HG02623 (cell line): ENCODE data around the gene SMPD1.
A peak's percentile ranks its signal among the peaks of the same experiment; 100 is the strongest.

ENCODE experiments used
- ATAC-seq: cut with Tn5 transposase; IDR thresholded peaks from one replicate; pipeline ENCODE4 v1.9.1; 2021; ENCODE audit warnings: moderate library complexity; ENCODE audit not compliant: unreplicated experiment

SMPD1 gene

DNA sequence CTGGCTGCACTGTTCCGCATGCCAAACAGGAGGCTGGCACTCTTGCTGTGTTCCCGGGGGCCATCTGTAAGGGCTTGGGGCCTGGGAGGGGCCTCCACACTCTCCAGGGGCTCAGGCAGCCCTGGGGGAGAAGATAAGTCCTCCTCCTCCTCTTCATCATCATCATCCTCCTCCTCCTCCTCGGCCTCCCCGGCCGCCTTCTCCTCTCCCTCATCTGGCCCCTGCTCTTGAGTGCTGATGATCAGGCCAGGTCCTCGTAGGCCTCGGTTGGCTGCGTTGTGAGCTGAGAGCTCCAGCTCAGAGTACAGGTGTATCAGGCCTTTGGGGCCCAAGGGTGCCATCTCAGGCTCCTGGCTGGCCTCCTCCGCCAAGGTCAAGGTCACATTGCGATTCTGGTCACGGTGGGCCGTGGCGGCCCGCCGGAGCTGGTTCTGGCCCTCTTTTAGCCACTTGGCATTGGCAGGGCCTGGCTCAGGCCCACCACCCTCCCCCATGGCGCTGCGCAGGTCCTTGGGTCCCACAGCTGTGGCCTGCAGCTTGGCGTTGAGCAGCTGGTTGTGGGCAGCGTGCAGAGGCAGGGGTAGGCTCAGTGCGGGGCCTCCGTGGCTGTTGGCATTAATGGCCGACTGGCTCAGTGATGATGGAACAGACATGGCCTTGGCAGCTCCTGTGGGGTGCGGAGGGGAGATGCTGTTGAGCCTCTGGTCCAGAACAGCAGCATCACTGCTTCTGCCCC lies 20.6 kb downstream of the SMPD1 start:
- no peak for ATAC-seq

DNA sequence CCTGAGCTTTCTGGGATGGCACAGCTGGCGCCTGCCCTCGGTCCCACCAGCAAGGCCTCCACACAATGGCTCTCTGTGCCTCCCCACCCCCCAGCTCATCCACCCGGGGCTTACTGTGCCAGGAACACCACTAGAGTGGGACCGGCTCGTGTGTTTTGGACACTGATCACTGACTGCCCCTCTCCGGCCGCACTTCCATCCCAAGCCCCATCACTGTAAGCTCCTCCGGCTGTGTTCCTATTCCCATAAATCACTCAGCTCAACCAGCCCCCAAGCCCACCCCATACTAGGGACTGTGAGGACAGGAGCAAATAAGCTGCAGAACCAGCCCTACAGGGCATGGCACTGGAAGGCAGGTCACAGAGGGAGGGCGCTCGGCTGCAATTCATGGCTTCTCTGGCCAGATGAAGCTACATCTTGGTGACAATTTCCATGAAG lies 21.3 kb downstream of the SMPD1 start:
- ATAC-seq: no peak

DNA sequence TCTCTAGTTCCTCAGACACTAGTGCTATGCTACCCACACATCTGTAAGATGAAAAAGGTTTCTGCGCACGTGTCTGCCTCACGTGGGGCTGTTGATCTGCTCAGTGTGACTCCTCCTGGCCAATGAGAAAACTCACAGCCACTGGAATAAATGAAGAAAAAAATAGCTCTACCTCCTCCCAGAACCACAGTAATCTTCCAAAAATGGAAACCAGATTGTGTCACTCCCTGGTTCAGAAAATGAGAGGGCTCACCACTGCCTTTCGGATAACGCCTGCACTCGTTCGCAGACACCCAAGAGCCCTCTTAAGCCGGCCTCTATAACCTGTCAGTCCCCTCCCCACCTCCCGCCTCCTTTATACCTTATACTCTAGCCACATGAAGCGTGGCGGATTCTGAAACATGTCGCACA lies 23.5 kb downstream of the SMPD1 start:
- no peak for ATAC-seq

DNA sequence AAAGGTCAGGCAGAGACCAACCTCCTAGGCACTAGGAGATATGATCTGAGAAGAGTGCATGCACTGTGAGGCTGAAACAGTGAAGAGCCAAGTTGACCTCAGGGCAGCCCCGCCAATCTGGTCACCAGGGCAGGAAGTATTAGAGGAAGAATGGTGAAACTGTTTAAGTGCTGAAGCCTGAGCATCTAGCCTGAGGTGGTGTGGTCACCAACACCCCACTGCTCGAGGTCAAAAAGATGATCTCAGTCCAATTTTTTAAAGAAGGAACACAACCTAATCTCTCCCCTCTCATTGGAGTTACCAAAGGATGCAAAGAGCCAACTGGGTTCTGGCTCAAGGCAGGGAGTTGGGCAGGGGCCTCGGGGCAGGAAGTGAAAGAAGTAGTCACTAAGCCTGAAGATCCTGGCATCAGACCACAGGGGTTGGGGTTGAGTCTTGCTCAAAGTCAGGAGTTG lies 24.6 kb downstream of the SMPD1 start:
- no peak for ATAC-seq

DNA sequence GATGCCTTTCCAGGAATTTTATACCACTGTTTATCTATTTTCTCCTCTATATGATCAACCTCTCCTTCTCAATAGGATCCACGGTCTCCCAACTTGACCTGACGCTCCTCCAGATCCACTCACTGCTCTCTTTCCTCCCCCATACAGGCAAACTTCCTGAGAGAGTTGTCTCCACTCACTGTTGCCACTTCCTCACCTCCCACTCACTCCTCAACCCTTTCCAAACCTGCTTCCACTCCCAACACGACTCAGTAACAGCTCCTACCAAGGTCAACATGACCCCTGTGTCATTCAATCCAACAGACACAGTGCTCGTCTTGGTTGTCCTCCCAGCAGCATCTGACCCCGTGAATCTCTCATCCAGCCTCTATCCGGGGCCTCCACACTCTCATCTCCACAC lies 25.5 kb downstream of the SMPD1 start:
- no peak for ATAC-seq

DNA sequence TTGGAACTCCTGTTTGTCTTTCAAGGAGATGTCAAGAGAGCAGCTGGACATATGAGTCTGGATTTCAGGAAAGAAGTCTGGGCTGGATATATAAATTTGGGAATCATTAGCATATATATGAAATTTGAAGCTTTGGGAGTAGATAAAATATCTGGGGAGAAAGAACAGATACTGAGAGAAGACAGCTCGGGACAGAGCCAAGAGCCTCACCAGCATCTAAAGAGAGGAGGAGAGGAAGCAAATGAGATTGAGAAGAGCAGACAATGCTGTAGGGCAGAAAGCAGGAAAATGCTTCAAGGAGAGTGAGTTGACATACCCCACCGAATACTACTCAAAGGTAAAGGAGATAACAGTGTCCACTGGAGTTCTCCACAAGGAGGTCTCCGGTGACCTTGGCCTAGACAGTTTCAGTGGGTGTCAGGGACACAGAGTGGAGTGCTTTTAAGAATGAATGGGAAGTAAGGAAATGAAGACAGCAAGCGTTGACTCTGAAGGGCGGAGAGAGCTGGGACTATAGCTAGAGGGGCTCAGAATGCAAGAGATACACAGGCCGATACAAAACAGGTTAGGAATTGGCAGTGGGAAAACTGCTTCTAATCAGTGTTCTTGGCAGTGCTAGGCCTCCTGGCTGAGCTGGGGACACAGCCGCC lies 27.8 kb downstream of the SMPD1 start:
- no peak for ATAC-seq

DNA sequence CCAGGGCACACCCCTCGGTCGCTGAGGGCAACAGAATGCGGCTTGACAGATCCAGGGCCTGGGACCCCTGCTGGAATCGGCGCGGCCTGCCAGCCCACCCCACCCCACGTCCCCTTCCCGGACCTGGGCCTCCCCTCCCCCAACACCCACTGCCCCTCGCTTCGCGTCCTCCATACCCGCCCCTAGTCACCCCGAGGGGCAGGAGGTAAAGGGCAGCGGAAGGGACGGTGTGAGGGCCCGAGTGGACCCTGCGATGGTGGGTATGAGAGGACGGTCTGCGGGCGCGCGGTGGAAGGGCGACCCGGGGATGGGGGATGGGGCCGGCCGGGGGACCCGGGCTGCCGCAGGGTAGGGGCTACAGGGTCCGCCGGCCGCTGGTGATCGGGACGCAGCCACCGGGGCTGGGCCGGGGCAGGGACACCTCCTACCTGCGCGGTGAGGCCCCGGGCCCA lies 28.3 kb downstream of the SMPD1 start:
- ATAC-seq: no peak

DNA sequence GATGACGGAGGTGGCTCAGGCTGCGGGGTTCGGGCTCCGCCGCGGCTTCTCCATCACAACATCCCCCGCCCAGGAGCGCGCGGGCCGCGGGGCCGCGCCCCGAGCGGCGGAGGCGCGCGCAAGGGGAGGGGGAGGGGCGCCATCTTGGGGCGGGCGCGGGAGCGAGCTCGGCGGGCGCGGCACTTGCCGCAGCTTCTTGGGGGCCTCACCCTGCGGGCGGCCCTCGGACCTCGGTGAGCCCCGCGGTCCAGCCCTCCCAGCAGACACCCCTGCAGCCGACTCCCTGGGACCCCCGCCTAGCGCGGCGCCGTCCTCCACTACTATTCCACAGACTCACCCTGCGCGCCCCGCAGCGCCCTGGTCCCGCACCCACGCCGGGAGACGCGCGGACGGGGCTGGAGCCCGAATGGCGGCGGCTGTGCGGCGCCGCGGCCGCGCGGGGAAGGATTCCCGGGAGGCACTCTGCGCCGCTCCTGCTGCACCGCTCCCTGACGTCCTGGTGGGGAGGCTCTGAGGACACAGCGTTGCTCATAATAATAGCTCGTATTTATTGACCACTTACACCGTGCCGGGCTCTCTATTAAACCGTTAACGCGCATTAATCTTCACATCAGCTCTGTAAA lies 28.8 kb downstream of the SMPD1 start, which contains the start of gene APBB1:
Gene APBB1 (minus strand): TSS at position 86 of the 623 bp plus-strand sequence. CDS start 7,747 bp downstream, outside the sequence.
- ATAC-seq: no peak

DNA sequence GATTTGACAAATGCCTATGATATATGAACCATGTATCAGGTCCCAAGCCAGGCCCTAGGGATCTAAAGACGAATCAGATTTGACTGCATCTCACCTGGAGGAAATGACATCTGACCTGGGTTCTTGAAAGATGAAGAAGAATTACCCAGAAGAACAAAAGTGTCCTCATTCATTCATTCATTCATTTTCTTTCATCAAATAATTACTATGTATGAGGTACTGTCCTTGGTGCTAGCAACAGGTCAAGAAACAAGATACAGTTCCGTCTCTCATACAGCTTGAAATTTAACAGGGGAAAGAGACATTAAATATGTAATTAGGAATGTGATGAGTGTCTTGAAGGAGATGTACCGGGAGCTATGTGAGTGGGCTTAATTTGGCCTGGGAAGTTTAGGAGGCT lies 30.4 kb downstream of the SMPD1 start:
- ATAC-seq: no peak

DNA sequence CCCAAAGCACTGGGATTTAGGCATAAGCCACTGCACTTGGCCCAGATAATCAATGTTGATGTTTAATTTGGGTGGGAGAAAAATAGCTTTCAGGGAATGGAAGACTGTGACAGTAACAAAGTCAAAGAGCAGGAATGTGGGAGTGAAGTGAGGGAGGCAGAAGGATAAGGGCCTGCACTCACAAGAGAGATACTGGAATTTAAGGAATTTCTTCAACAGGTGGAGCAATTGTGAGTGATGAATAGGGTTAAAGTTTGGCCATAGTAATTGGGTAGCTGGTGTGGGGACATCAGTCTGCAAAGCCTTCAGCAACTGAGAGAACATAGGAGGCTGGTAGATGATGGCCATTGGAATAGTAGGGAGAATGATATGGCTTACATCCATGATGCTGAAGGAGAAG lies 37.2 kb downstream of the SMPD1 start:
- ATAC-seq: no peak

DNA sequence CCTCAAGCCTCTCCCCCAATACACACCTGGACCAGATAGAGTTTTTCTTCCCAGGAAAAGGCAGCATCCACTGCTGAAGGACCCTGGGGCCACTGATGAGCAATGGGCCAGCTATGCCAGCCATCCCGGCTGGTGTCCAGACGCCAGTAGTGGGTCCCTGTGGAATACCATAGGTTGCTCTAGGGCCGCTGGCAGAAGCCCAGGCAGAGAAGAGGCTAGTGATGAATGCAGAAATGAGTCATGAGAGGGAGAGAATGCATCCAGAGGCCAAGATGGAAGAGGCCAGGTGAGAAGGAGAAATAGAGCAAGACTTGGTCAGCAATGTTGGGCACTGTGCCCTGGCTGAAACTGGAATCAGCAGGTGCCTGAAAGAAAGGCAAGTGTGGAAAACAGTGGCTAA lies 41.6 kb downstream of the SMPD1 start:
- ATAC-seq: no peak

DNA sequence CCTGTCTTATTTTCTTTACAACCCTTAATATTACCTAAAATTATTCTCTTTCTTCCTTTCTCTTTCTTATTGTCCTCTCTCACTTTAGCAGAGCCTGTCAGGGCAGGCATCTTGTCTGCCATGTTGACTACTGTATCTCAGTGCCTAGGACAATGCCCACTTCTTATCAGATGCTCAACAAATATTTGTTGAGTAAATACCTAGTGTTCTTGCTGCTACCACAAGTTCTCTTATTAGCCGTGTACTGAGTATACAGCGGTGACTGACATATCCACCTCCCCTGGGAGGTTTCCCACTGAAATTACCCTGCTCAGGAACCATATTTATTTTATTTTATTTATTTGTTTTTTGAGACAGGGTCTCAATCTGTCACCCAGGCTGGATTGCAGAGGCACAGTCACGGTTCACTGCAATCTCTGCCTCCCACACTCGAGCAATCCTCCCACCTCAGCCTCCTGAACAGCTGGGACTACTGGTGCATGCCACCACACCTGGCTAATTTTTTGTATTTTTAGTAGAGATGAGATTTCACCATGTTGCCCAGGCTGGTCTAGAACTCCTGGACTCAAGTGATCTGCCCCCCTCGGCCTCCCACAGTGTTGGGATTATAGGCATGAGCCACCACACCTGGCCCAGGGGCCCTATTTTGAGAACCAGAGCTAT lies 43.9 kb downstream of the SMPD1 start:
- peak; percentile 51 for ATAC-seq

DNA sequence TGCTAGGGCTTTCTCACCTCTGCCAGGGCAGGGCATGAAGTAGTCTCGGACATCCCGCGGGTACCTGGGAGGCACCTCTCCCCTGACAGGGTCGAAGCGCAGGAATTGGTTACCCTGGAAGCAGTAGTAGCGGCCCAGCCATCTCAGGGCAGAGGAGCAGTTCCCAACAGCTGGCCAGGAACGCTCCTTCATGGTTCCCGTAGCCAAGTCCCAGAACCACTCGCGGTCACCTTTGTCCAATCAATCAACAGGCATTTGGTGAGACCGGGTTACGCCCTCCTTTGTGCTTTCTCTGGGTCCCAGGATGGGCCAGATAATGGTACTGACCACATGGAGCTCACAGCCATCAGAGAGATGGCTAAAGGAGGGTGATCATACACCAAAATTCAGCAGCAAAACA lies 47.1 kb downstream of the SMPD1 start:
- ATAC-seq: no peak

DNA sequence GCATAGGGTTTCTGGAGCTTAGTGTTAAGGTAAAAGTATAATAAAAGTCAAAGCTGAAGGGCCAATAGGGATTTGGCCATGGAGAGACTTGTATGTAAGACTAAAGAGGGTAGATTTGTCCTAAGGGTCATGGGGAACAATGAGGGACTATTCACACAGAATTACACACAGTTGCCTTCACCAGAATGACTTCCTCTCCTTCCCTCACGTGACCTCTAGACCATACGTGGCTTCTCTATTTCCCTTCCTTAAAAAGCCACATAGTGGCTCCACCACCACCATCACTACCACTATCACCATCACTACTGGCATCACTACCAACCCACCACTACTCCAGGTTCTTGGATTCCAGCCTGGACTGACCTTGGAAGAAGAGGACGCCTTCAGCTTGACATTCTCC lies 47.7 kb downstream of the SMPD1 start:
- ATAC-seq: no peak

DNA sequence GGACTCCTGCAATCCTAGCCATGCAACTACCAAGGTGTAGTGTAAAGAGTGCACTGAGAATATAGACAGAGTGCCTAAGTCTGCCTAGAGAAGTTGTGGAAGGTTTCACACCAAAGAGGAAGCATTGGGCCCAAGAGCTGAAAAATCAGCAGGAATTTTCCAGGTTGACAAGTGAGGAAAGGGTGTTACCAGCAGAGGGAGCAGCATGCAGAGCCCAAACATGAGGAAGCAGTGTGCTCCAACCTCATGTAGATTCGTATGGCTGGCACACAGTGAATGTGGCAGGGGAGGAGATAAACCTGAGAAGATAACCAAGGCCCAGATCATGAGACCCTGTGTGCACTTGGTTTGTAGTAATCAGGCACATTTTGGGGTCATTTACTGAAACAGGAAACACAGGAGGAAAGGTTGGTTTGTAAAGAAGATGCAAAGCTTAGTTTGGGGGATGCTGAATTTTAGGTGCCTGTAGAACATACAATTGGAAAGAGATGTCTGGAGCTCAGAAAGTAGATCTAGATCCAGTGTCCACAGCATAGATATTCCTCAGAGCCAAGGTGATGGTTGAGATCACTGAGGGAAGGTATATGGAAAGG lies 48.8 kb downstream of the SMPD1 start:
- no peak for ATAC-seq

DNA sequence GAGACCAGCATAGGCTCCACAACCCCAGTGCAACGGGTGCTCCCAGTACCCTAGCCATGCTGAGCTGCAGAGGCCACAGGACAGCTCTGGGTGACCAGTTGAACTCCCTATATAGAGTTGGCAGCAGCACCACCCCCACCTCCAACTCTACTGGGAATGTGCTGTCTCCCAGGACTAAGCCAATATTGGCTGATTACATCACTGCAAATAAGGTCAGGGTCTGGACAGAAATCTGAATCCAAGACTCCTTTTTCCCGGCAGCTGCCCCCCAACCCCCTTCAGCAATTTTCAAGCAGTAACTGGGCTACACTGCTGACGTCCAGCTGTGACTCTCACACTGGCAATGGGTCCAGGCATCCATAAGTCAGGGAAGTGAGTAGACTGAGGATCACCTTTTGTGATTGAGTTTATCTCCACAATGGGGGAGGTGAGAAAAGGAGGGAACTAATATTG lies 50.7 kb downstream of the SMPD1 start, which contains the start of gene HPX:
Gene HPX (minus strand): TSS at position 82 of the 453 bp plus-strand sequence. CDS start 24 bp downstream, at position 58.
- ATAC-seq: no peak

DNA sequence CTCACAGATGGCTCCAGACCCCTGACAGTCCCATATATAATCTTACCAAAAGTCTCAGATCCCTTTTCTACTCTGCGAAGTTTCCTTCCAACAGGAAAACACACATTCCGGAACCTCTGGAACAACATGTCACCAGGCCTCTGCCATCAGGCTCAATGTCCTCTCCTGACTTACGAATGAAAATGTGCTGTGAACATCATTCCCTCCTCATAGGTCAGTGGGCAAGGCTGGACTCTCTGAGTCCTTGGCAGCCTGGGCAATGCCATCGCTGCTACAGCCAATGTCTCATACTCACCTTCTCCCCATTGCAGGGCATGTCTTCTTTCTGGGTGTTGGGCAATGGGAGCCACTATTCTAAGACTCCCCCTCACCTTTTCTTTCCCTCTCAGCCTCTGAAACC lies 52.2 kb downstream of the SMPD1 start:
- ATAC-seq: no peak

DNA sequence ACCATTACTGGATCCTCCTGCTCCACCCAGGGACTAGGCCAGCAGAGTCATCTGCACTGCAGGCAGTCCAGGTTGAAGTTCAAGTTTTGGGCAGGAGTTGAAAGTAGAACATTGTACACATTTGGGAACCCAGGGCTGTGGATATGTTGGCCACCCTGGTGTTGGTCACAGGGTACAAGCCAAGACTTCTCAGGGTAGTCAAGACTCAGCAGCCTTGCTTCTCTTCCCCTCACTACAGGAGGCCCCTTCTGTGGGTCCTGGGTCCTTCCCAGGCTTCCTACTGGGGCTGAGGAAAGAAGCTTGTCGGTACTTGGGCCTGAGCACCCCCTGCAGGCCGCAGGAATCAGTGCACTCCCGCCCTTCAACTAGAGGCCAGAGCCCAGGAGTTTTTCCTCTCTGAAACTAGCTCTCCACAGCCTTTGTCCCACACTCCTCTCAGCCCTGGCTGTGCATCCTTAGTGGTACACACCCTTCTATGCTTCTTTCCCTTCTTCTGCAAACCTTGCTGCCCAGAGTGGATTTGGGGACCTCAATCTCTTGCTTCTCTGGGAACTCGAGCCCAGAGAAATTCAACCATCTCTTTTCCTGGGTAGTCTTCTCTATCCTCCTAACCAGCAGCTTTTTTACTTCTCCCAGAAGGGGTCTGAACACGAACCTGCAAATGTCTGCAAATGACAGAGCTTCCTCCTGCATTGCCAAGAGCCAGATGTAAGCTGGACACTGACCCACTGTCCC lies 53.2 kb downstream of the SMPD1 start:
- peak; percentile 51 for ATAC-seq
